GM12891 (cell line): ENCODE data around the gene TEC.

Source experiments
- PAX5 ChIP-seq: IDR thresholded peaks from 2 replicates; pipeline ENCODE4 v1.6.1; 2011; ENCODE audit warnings: low read length, moderate library complexity, mild to moderate bottlenecking; ENCODE audit not compliant: insufficient read depth, severe bottlenecking
- POLR2A ChIP-seq: IDR thresholded peaks from 2 replicates; pipeline ENCODE4 v1.6.1; 2011; ENCODE audit warnings: low read depth, low read length, control low read depth
- POLR2AphosphoS5 ChIP-seq: IDR thresholded peaks from 2 replicates; pipeline ENCODE4 v1.6.1; 2011; ENCODE audit warnings: low read depth, low read length, control low read depth
- POU2F2 ChIP-seq: IDR thresholded peaks from 2 replicates; pipeline ENCODE4 v1.6.1; 2011; ENCODE audit warnings: low read depth, mild to moderate bottlenecking, control low read depth, low read length, moderate library complexity
- SPI1 ChIP-seq: IDR thresholded peaks from 2 replicates; pipeline ENCODE4 v1.6.1; 2011; ENCODE audit warnings: low read depth, low read length, control low read depth
- TAF1 ChIP-seq: IDR thresholded peaks from 2 replicates; pipeline ENCODE4 v1.6.1; 2011; ENCODE audit warnings: low read depth, low read length, control low read depth

- no peak for TF ChIP-seq POLR2A
- no peak for TF ChIP-seq POU2F2
- TF ChIP-seq POLR2AphosphoS5, result no peak
- TF ChIP-seq SPI1, result no peak
- TF ChIP-seq TAF1, result no peak
- TF ChIP-seq PAX5, result no peak
Observed at GRCh38 chr4:48249378-48249777, 20.3 kb downstream of the TEC start.
